ENCODE data around the gene FBN1.

DNA sequence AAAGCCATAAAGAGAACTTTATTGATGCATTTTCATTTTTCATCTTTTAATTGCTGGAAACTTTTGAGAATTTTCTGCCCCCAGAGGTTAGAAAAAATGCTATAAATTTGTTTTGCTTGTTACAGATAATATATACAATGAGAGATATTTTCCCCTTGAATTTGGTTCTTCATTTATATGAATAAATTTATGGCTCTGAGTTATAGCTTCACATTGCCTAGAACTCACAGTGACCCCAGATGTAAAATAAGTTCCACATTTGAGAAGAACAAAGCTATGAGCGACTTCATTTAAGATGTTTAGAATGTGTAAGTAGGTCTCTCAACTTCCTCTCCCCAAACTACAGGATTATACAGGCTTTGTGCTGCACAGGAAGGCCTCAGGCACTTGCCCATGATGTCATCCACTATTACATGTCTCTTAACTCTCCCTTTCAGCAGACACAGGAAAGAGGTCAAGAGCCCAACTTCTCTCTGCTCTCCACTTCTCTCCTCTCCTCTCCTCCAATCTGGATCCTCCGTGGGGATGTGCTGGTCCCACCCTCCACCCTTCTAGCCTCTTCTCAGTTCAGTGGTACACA, 221.5 kb downstream of the FBN1 start:
- TF ChIP-seq, protein P1, sequence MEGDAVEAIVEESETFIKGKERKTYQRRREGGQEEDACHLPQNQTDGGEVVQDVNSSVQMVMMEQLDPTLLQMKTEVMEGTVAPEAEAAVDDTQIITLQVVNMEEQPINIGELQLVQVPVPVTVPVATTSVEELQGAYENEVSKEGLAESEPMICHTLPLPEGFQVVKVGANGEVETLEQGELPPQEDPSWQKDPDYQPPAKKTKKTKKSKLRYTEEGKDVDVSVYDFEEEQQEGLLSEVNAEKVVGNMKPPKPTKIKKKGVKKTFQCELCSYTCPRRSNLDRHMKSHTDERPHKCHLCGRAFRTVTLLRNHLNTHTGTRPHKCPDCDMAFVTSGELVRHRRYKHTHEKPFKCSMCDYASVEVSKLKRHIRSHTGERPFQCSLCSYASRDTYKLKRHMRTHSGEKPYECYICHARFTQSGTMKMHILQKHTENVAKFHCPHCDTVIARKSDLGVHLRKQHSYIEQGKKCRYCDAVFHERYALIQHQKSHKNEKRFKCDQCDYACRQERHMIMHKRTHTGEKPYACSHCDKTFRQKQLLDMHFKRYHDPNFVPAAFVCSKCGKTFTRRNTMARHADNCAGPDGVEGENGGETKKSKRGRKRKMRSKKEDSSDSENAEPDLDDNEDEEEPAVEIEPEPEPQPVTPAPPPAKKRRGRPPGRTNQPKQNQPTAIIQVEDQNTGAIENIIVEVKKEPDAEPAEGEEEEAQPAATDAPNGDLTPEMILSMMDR (IDR thresholded peaks at IDR 0.05) = no peak
- no peak for TF ChIP-seq POLR2AphosphoS5 (IDR thresholded peaks at IDR 0.05)
- no peak for TF ChIP-seq POLR2A (IDR thresholded peaks at IDR 0.05)
